ENCODE measurements around the gene TC2N. TPM values are rescaled to one million over a fixed set of nuclear protein-coding genes. Genes with fewer than 3 reads are reported as not detected.

The TC2N gene
- total and polyA plus RNA-seq, 4 donors: 0.62 to 6.4 (median 1.6) TPM

DNA sequence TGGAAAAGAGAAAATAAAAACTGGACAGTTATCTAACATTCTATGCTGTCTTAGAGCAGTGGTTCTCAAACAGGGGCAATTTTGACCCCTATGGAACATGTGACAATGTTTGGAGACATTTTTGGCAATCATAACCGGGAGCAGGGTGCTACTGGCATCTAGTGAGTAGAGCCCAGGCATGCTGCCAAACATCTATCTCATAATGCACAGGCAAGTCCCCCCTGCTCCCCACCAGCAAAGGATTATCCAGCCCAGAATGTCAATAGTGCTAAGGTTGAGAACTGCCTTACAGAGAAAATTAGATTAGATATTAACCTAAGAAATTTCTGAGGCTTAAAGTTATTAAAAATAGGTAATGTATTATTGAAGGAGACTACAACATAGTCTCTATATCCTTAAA, 112.5 kb downstream of the TC2N start:
- TF ChIP-seq, protein P1, sequence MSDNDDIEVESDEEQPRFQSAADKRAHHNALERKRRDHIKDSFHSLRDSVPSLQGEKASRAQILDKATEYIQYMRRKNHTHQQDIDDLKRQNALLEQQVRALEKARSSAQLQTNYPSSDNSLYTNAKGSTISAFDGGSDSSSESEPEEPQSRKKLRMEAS (IDR thresholded peaks at IDR 0.05): no peak
- TF ChIP-seq HNF4G (IDR thresholded peaks at IDR 0.05) (no peak), FOXA1 (IDR thresholded peaks at IDR 0.05) (no peak), JUND (IDR thresholded peaks at IDR 0.05) (no peak)
- TF ChIP-seq, protein P2, sequence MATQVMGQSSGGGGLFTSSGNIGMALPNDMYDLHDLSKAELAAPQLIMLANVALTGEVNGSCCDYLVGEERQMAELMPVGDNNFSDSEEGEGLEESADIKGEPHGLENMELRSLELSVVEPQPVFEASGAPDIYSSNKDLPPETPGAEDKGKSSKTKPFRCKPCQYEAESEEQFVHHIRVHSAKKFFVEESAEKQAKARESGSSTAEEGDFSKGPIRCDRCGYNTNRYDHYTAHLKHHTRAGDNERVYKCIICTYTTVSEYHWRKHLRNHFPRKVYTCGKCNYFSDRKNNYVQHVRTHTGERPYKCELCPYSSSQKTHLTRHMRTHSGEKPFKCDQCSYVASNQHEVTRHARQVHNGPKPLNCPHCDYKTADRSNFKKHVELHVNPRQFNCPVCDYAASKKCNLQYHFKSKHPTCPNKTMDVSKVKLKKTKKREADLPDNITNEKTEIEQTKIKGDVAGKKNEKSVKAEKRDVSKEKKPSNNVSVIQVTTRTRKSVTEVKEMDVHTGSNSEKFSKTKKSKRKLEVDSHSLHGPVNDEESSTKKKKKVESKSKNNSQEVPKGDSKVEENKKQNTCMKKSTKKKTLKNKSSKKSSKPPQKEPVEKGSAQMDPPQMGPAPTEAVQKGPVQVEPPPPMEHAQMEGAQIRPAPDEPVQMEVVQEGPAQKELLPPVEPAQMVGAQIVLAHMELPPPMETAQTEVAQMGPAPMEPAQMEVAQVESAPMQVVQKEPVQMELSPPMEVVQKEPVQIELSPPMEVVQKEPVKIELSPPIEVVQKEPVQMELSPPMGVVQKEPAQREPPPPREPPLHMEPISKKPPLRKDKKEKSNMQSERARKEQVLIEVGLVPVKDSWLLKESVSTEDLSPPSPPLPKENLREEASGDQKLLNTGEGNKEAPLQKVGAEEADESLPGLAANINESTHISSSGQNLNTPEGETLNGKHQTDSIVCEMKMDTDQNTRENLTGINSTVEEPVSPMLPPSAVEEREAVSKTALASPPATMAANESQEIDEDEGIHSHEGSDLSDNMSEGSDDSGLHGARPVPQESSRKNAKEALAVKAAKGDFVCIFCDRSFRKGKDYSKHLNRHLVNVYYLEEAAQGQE (IDR thresholded peaks at IDR 0.05): no peak
- H3K9me3 ChIP-seq (ENCODE audit: control insufficient read depth in 4 of 4, low read length in 3 of 4): no peaks in the 10 kb centered on the region
- no peak overlapping the region for H3K27ac ChIP-seq (ENCODE audit: low read depth in 1 of 2, low read length in 2 of 2)
- no peak for DNase-seq (ENCODE audit: low spot score)
- no peaks in the 10 kb centered on the region for H3K36me3 ChIP-seq (ENCODE audit: control insufficient read depth in 4 of 4, insufficient read depth in 3 of 4, low read depth in 1 of 4, low read length in 3 of 4)
- no peak overlapping the region for H3K9ac ChIP-seq (ENCODE audit: low read depth in 1 of 2, low read length in 2 of 2)
- peaks cover 0 to 5% (median 3%) of the 10 kb centered on the region in 4 donors for H3K4me1 ChIP-seq (ENCODE audit: control insufficient read depth in 4 of 4, insufficient read depth in 4 of 4, low read length in 3 of 4)
- WGBS: 28% methylated on average over 1 of the region's 1 CpG
- no peaks in the 10 kb centered on the region for H3K27me3 ChIP-seq (ENCODE audit: control insufficient read depth in 4 of 4, insufficient read depth in 4 of 4, low read length in 3 of 4)
- H3K4me3 ChIP-seq (ENCODE audit: low read depth in 1 of 3, low read length in 3 of 3): no peak overlapping the region

DNA sequence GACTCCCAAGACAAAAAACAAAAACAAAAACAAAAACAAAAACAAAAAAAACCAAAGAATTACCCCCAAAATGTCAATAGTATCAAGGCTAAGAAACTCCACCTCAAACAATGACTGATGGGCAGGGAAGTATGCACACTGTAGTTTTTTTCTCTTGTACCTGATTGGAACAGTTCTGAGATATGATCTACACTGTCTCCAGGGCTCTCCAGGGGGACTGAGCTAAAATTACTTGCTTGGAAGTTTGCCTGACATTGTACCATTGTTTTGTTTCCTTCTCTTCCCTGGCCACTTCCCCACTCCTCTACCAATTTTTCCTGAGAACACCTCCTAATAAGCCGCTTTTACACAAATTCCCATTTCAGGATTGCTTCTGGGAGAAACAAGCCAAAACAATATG, 113.2 kb downstream of the TC2N start:
- WGBS: 93% methylated on average over 1 of the region's 1 CpG
- DNase-seq (ENCODE audit: low spot score): no peak
- no peaks in the 10 kb centered on the region for H3K27me3 ChIP-seq (ENCODE audit: control insufficient read depth in 4 of 4, insufficient read depth in 4 of 4, low read length in 3 of 4)
- no peaks in the 10 kb centered on the region for H3K9me3 ChIP-seq (ENCODE audit: control insufficient read depth in 4 of 4, low read length in 3 of 4)
- H3K4me3 ChIP-seq (ENCODE audit: low read depth in 1 of 3, low read length in 3 of 3): no peak overlapping the region
- no peak overlapping the region for H3K27ac ChIP-seq (ENCODE audit: low read depth in 1 of 2, low read length in 2 of 2)
- TF ChIP-seq, protein P1 (IDR thresholded peaks at IDR 0.05): no peak
- no peak for TF ChIP-seq RAD21 (IDR thresholded peaks at IDR 0.05)
- TF ChIP-seq YY1 (IDR thresholded peaks at IDR 0.05): no peak
- TF ChIP-seq FOXA1 (IDR thresholded peaks at IDR 0.05): no peak
- TF ChIP-seq SP1 (IDR thresholded peaks at IDR 0.05): no peak
- TF ChIP-seq, protein P3, sequence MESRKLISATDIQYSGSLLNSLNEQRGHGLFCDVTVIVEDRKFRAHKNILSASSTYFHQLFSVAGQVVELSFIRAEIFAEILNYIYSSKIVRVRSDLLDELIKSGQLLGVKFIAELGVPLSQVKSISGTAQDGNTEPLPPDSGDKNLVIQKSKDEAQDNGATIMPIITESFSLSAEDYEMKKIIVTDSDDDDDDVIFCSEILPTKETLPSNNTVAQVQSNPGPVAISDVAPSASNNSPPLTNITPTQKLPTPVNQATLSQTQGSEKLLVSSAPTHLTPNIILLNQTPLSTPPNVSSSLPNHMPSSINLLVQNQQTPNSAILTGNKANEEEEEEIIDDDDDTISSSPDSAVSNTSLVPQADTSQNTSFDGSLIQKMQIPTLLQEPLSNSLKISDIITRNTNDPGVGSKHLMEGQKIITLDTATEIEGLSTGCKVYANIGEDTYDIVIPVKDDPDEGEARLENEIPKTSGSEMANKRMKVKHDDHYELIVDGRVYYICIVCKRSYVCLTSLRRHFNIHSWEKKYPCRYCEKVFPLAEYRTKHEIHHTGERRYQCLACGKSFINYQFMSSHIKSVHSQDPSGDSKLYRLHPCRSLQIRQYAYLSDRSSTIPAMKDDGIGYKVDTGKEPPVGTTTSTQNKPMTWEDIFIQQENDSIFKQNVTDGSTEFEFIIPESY (IDR thresholded peaks at IDR 0.05): no peak
- no peak for TF ChIP-seq HNF4G (IDR thresholded peaks at IDR 0.05)
- no peak overlapping the region for H3K9ac ChIP-seq (ENCODE audit: low read depth in 1 of 2, low read length in 2 of 2)
- H3K36me3 ChIP-seq (ENCODE audit: control insufficient read depth in 4 of 4, insufficient read depth in 3 of 4, low read depth in 1 of 4, low read length in 3 of 4): no peaks in the 10 kb centered on the region
- H3K4me1 ChIP-seq (ENCODE audit: control insufficient read depth in 4 of 4, insufficient read depth in 4 of 4, low read length in 3 of 4): peaks cover 0 to 5% (median 3%) of the 10 kb centered on the region in 4 donors

DNA sequence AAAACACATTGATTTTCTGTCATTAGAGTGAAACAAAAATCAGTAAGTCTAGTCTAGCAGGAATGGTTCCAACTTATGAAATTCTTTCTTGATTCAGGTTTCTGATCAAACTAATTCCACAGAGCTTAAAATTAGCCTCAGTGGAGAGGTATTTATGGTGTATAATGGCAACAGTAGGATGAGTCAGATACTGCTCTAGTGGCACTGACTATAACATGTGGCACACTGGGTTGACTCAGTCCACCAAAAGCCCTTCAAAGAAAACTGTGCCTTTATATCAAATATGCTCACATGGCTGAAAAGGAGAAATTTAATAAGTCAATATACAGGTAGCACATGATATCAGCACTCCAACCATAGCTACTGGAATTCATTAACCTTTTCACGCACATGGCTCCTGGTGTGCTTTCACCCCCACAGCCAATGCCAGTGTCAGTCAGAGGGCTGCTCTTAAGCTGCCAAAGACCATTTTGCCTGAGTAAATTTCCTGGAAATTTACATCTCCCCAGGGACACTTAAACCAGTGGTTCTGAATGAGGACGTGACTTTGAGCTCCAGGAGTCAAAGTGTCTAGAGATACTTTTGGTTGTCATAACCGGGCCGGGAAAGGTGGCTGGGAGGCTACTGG, 113.7 kb downstream of the TC2N start:
- Histone ChIP-seq H3K9me3 (ENCODE audit: control insufficient read depth in 4 of 4, low read length in 3 of 4) (no peaks in the 10 kb centered on the region), H3K27me3 (ENCODE audit: control insufficient read depth in 4 of 4, insufficient read depth in 4 of 4, low read length in 3 of 4) (no peaks in the 10 kb centered on the region), H3K27ac (ENCODE audit: low read depth in 1 of 2, low read length in 2 of 2) (no peak overlapping the region), H3K4me3 (ENCODE audit: low read depth in 1 of 3, low read length in 3 of 3) (no peak overlapping the region), H3K36me3 (ENCODE audit: control insufficient read depth in 4 of 4, insufficient read depth in 3 of 4, low read depth in 1 of 4, low read length in 3 of 4) (no peaks in the 10 kb centered on the region), H3K4me1 (ENCODE audit: control insufficient read depth in 4 of 4, insufficient read depth in 4 of 4, low read length in 3 of 4) (peaks cover 0 to 5% (median 3%) of the 10 kb centered on the region in 4 donors), H3K9ac (ENCODE audit: low read depth in 1 of 2, low read length in 2 of 2) (no peak overlapping the region)
- DNase-seq (ENCODE audit: low spot score): no peak
- WGBS: 93% methylated on average over 4 of the region's 4 CpGs
- TF ChIP-seq GABPA (IDR thresholded peaks at IDR 0.05 in 1 of 2, conservative IDR thresholded peaks at IDR 0.05 in 1 of 2) (no peak), SP1 (IDR thresholded peaks at IDR 0.05) (no peak), RAD21 (IDR thresholded peaks at IDR 0.05) (no peak), NR2F2 (IDR thresholded peaks at IDR 0.05) (no peak), HNF4G (IDR thresholded peaks at IDR 0.05) (no peak), JUND (IDR thresholded peaks at IDR 0.05) (no peak), EGR1 (IDR thresholded peaks at IDR 0.05; ENCODE audit: low read depth in 2 of 2) (no peak), RXRA (IDR thresholded peaks at IDR 0.05) (no peak), TAF1 (conservative IDR thresholded peaks at IDR 0.05) (no peak), YY1 (IDR thresholded peaks at IDR 0.05) (no peak), FOXA2 (IDR thresholded peaks at IDR 0.05) (no peak), HNF4A (conservative IDR thresholded peaks at IDR 0.05) (no peak)
- TF ChIP-seq, protein P1 (IDR thresholded peaks at IDR 0.05): no peak
- TF ChIP-seq, protein P4, sequence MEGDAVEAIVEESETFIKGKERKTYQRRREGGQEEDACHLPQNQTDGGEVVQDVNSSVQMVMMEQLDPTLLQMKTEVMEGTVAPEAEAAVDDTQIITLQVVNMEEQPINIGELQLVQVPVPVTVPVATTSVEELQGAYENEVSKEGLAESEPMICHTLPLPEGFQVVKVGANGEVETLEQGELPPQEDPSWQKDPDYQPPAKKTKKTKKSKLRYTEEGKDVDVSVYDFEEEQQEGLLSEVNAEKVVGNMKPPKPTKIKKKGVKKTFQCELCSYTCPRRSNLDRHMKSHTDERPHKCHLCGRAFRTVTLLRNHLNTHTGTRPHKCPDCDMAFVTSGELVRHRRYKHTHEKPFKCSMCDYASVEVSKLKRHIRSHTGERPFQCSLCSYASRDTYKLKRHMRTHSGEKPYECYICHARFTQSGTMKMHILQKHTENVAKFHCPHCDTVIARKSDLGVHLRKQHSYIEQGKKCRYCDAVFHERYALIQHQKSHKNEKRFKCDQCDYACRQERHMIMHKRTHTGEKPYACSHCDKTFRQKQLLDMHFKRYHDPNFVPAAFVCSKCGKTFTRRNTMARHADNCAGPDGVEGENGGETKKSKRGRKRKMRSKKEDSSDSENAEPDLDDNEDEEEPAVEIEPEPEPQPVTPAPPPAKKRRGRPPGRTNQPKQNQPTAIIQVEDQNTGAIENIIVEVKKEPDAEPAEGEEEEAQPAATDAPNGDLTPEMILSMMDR (IDR thresholded peaks at IDR 0.05; ENCODE audit: low read depth, low read length, missing input control): no peak
- TF ChIP-seq, protein P3 (IDR thresholded peaks at IDR 0.05): no peak
